H1 (cell line): ENCODE results near the gene FA2H. TPM values are rescaled to one million over a fixed set of nuclear protein-coding genes. Genes with fewer than 3 reads are reported as not detected.
A peak's percentile ranks its signal among the peaks of the same experiment; 100 is the strongest.

Experiments used
- BRCA1 ChIP-seq: IDR thresholded peaks from 2 replicates; pipeline ENCODE4 v1.6.1; 2012; ENCODE audit warnings: low read depth, low read length, improper control_type of control experiment
- CBX5 ChIP-seq: fragments of 300-800, 300-1000 bp; sonication (generic); IDR thresholded peaks from 2 replicates; pipeline ENCODE4 v1.7.1; 2016; ENCODE audit warnings: antibody characterized with exemption, low read length, low read depth
- CEBPB ChIP-seq: IDR thresholded peaks from 2 replicates; pipeline ENCODE4 v1.6.1; 2012; ENCODE audit warnings: low read depth, low read length
- CHD2 ChIP-seq: IDR thresholded peaks from 2 replicates; pipeline ENCODE4 v1.6.1; 2012; ENCODE audit warnings: low read length, improper control_type of control experiment
- CREB1 ChIP-seq: IDR thresholded peaks from 2 replicates; pipeline ENCODE4 v1.6.1; 2012; ENCODE audit warnings: inconsistent platforms
- E2F6 ChIP-seq: IDR thresholded peaks from 2 replicates; pipeline ENCODE4 v1.6.1; 2012; ENCODE audit warnings: inconsistent platforms
- EZH2 ChIP-seq: fragments of 200-600 bp; sonication (generic); IDR thresholded peaks from 2 replicates; pipeline ENCODE4 v1.7.1; 2012; ENCODE audit warnings: low read depth, mild to moderate bottlenecking, moderate library complexity, low read length, inconsistent platforms; ENCODE audit not compliant: severe bottlenecking
- MAX ChIP-seq: IDR thresholded peaks from 2 replicates; pipeline ENCODE4 v1.6.1; 2012; ENCODE audit warnings: inconsistent platforms
- PHF8 ChIP-seq: fragments of 200-600 bp; sonication (generic); conservative IDR thresholded peaks from 2 replicates; pipeline ENCODE4 v1.7.1; 2012; ENCODE audit warnings: low read depth, mild to moderate bottlenecking, inconsistent platforms, low read length, moderate library complexity
- POLR2A ChIP-seq, 2 experiments: IDR thresholded peaks; 1 replicate in 1 of 2; 2 replicates in 1 of 2; pipeline ENCODE4 v1.6.1; 2011; ENCODE audit warnings: low read depth in 2 of 2, low read length in 2 of 2, mild to moderate bottlenecking in 2 of 2; ENCODE audit errors: control extremely low read depth in 1 of 2
- POU5F1 ChIP-seq: IDR thresholded peaks from 2 replicates; pipeline ENCODE4 v1.6.1; 2011; ENCODE audit warnings: low read depth, mild to moderate bottlenecking, low read length, moderate library complexity
- SAP30 ChIP-seq: fragments of 300-600 bp; sonication (generic); IDR thresholded peaks from 2 replicates; pipeline ENCODE4 v1.7.1; 2012; ENCODE audit warnings: low read length, moderate library complexity, mild to moderate bottlenecking, inconsistent platforms; ENCODE audit not compliant: insufficient read depth, insufficient replicate concordance
- SIN3A ChIP-seq, 2 experiments: IDR thresholded peaks in 1 of 2; conservative IDR thresholded peaks in 1 of 2; 2 replicates each; pipeline ENCODE4 v1.6.1; 2011 to 2012; ENCODE audit warnings: low read length in 2 of 2, improper control_type of control experiment in 1 of 2, low read depth in 1 of 2, mild to moderate bottlenecking in 1 of 2
- SP1 ChIP-seq: IDR thresholded peaks from 2 replicates; pipeline ENCODE4 v1.6.1; 2011; ENCODE audit warnings: low read depth, low read length
- SUZ12 ChIP-seq: fragments of 200-600 bp; sonication (generic); IDR thresholded peaks from 2 replicates; pipeline ENCODE4 v1.6.1; 2012; ENCODE audit warnings: mild to moderate bottlenecking, inconsistent platforms, low read length, moderate library complexity, mixed read lengths
- TBP ChIP-seq: IDR thresholded peaks from 2 replicates; pipeline ENCODE4 v1.6.1; 2011; ENCODE audit warnings: low read depth, low read length, improper control_type of control experiment
- TEAD4 ChIP-seq: IDR thresholded peaks from 2 replicates; pipeline ENCODE4 v1.6.1; 2012; ENCODE audit warnings: low read depth, low read length, inconsistent platforms, mixed read lengths
- USF2 ChIP-seq: IDR thresholded peaks from 2 replicates; pipeline ENCODE4 v1.6.1; 2011; ENCODE audit warnings: low read length, improper control_type of control experiment
- ZNF274 ChIP-seq: IDR thresholded peaks from 2 replicates; pipeline ENCODE4 v1.7.0; 2012; ENCODE audit warnings: low read length, borderline replicate concordance; ENCODE audit errors: extremely low read depth
- polyA plus RNA-seq, 7 experiments: library from polyadenylated mRNA; depleted of rRNA in 3 of 7; stranded (reverse) in 5 of 7; unstranded in 2 of 7; fragments of >200 nt in 5 of 7; fragments of 200-250 nt in 2 of 7; gene quantifications; 1 replicate in 5 of 7; 2 replicates in 1 of 7; 4 replicates in 1 of 7; pipeline versions ENCODE4 v1.2.1 to v1.2.3, GENCODE V29; 2011 to 2013; ENCODE audit warnings: missing spikeins in 2 of 7, mixed read lengths in 2 of 7
- total RNA-seq: library from RNA; stranded (reverse); fragmentation: NEBNext Ultra II Directional; extraction: Animal tissue kit (Norgen Biotek cat#: 25700); gene quantifications from 2 replicates; pipeline ENCODE4 v1.2.1, GENCODE V29; 2021

Gene FA2H
- total and polyA plus RNA-seq, 2 of the 8 experiments (the other 6 are each of a cell fraction or from before 2014, with no cell fraction given), result 2.1 to 2.5 TPM

GRCh38 chr16:74695450-74696422 is 78.9 kb downstream of the FA2H start (continued):
- 0 out of 2 replicates have a peak, but pooled peaks have one; percentile 36 for TF ChIP-seq E2F6
- peak; percentile 89 for TF ChIP-seq CHD2
- peak; percentile 94 for TF ChIP-seq SP1
- TF ChIP-seq TEAD4, result no peak
- peak; percentile 76 for TF ChIP-seq TBP
- TF ChIP-seq SAP30, result no peak
- TF ChIP-seq PHF8, result no peak
- TF ChIP-seq POU5F1, result no peak
- TF ChIP-seq CBX5, result no peak
- TF ChIP-seq CREB1, result peak; percentile 44; the same call in 1 of the 2 replicates
- TF ChIP-seq POLR2A (IDR thresholded peaks at IDR 0.05; ENCODE audit: control extremely low read depth in 1 of 2, low read depth in 2 of 2, low read length in 2 of 2), result peak in 1 of 2 experiments; percentile 60; a peak in 1 of 3 replicates
- no peak for TF ChIP-seq BRCA1
- peak; percentile 47; the same call in 1 of the 2 replicates for TF ChIP-seq MAX
- no peak for TF ChIP-seq SIN3A (conservative IDR thresholded peaks at IDR 0.05 in 1 of 2, IDR thresholded peaks at IDR 0.05 in 1 of 2; ENCODE audit: low read depth in 1 of 2, low read length in 2 of 2)
- TF ChIP-seq USF2, result peak; percentile 99
- peak; percentile 73 for TF ChIP-seq CEBPB
- no peak for TF ChIP-seq ZNF274
- TF ChIP-seq EZH2, result no peak
- TF ChIP-seq SUZ12, result no peak
